ENCODE data around the gene SEZ6. TPM values are rescaled to one million over a fixed set of nuclear protein-coding genes. Genes with fewer than 3 reads are reported as not detected.

Gene SEZ6
- total RNA-seq, 1 experiment from 2014 or later = 20.5 TPM

- Histone ChIP-seq H3K4me3 (peak overlapping the region; percentile 16; the same call in 1 of the 2 replicates), H3K27ac (peak overlapping the region; percentile 46), H3K27me3 (no peaks in the 10 kb centered on the region), H3K4me1 (peaks cover 38% of the 10 kb centered on the region), H3K9me3 (replicated peaks) (no peaks in the 10 kb centered on the region), H3K36me3 (no peaks in the 10 kb centered on the region)
- peak; percentile 71 to 77 for DNase-seq
Measured at GRCh38 chr17:28983286-28984230, 22.3 kb downstream of the SEZ6 start.

GRCh38 chr17:28982131-28982793, 23.6 kb downstream of the SEZ6 start:
- Histone ChIP-seq H3K27ac (no peak overlapping the region), H3K4me3 (no peak overlapping the region), H3K4me1 (peaks cover 38% of the 10 kb centered on the region), H3K27me3 (no peaks in the 10 kb centered on the region), H3K36me3 (no peaks in the 10 kb centered on the region), H3K9me3 (replicated peaks) (no peaks in the 10 kb centered on the region)
- no peak for DNase-seq

GRCh38 chr17:28978356-28978964, 27.4 kb downstream of the SEZ6 start:
- no peak for DNase-seq
- H3K4me3 ChIP-seq = no peak overlapping the region
- no peaks in the 10 kb centered on the region for H3K36me3 ChIP-seq
- no peaks in the 10 kb centered on the region for H3K9me3 ChIP-seq (replicated peaks)
- H3K4me1 ChIP-seq = peaks cover 16% of the 10 kb centered on the region
- H3K27ac ChIP-seq = no peak overlapping the region
- no peaks in the 10 kb centered on the region for H3K27me3 ChIP-seq

- H3K27me3 ChIP-seq = no peaks in the 10 kb centered on the region
- H3K27ac ChIP-seq = no peak overlapping the region
Measured at GRCh38 chr17:28977659-28978355, 28.0 kb downstream of the SEZ6 start.

GRCh38 chr17:28975646-28976045, 30.2 kb downstream of the SEZ6 start:
- H3K9me3 ChIP-seq (replicated peaks) = no peaks in the 10 kb centered on the region
- no peaks in the 10 kb centered on the region for H3K27me3 ChIP-seq
- H3K36me3 ChIP-seq = no peaks in the 10 kb centered on the region
- H3K27ac ChIP-seq = no peak overlapping the region
- H3K4me3 ChIP-seq = no peak overlapping the region
- no peak for DNase-seq
- peaks cover 34% of the 10 kb centered on the region for H3K4me1 ChIP-seq

More at GRCh38 chr17:28977659-28978355, 28.0 kb downstream of the SEZ6 start:
- Histone ChIP-seq H3K4me3 (no peak overlapping the region), H3K9me3 (replicated peaks) (no peaks in the 10 kb centered on the region), H3K36me3 (no peaks in the 10 kb centered on the region), H3K4me1 (peaks cover 16% of the 10 kb centered on the region)
- DNase-seq = no peak

- H3K4me1 ChIP-seq = peaks cover 40% of the 10 kb centered on the region
Measured at GRCh38 chr17:28975031-28975430, 30.8 kb downstream of the SEZ6 start.

GRCh38 chr17:28974451-28974850, 31.4 kb downstream of the SEZ6 start:
- Histone ChIP-seq H3K9me3 (replicated peaks) (no peaks in the 10 kb centered on the region), H3K27ac (no peak overlapping the region), H3K4me1 (peaks cover 46% of the 10 kb centered on the region), H3K36me3 (no peaks in the 10 kb centered on the region), H3K4me3 (no peak overlapping the region), H3K27me3 (no peaks in the 10 kb centered on the region)
- no peak for DNase-seq

More at GRCh38 chr17:28975031-28975430, 30.8 kb downstream of the SEZ6 start:
- Histone ChIP-seq H3K27ac (no peak overlapping the region), H3K9me3 (replicated peaks) (no peaks in the 10 kb centered on the region), H3K27me3 (no peaks in the 10 kb centered on the region), H3K36me3 (no peaks in the 10 kb centered on the region), H3K4me3 (no peak overlapping the region)
- DNase-seq = no peak

- Histone ChIP-seq H3K27me3 (no peaks in the 10 kb centered on the region), H3K9me3 (replicated peaks) (no peaks in the 10 kb centered on the region), H3K36me3 (no peaks in the 10 kb centered on the region), H3K4me1 (peaks cover 56% of the 10 kb centered on the region), H3K4me3 (no peak overlapping the region), H3K27ac (no peak overlapping the region; the same call in 1 of the 2 replicates)
- DNase-seq = peak; percentile 82 to 84
Measured at GRCh38 chr17:28973425-28973824, 32.4 kb downstream of the SEZ6 start.

- Histone ChIP-seq H3K36me3 (no peaks in the 10 kb centered on the region), H3K9me3 (replicated peaks) (no peaks in the 10 kb centered on the region), H3K27me3 (no peaks in the 10 kb centered on the region), H3K4me3 (no peak overlapping the region), H3K4me1 (peaks cover 66% of the 10 kb centered on the region), H3K27ac (peak overlapping the region; percentile 13; the same call in 1 of the 2 replicates)
- peak; percentile 54 to 64 for DNase-seq
Measured at GRCh38 chr17:28972437-28972836, 33.4 kb downstream of the SEZ6 start.

- no peaks in the 10 kb centered on the region for H3K9me3 ChIP-seq (replicated peaks)
- peak overlapping the region; percentile 93 for H3K27ac ChIP-seq
- H3K36me3 ChIP-seq = no peaks in the 10 kb centered on the region
- no peak for DNase-seq
- peaks cover 79% of the 10 kb centered on the region for H3K4me1 ChIP-seq
- H3K4me3 ChIP-seq = no peak overlapping the region
- no peaks in the 10 kb centered on the region for H3K27me3 ChIP-seq
Measured at GRCh38 chr17:28970879-28971278, 35.0 kb downstream of the SEZ6 start.

- Histone ChIP-seq H3K36me3 (no peaks in the 10 kb centered on the region), H3K9me3 (replicated peaks) (no peaks in the 10 kb centered on the region), H3K4me3 (peak overlapping the region; percentile 49), H3K4me1 (peaks cover 81% of the 10 kb centered on the region), H3K27ac (peak overlapping the region; percentile 93), H3K27me3 (no peaks in the 10 kb centered on the region)
- peak; percentile 85 to 94 for DNase-seq
Measured at GRCh38 chr17:28969706-28970393, 36.0 kb downstream of the SEZ6 start.

GRCh38 chr17:28968914-28969295, 36.9 kb downstream of the SEZ6 start:
- Histone ChIP-seq H3K27ac (peak overlapping the region; percentile 93), H3K36me3 (no peaks in the 10 kb centered on the region), H3K27me3 (no peaks in the 10 kb centered on the region), H3K4me3 (peak overlapping the region; percentile 49), H3K4me1 (peaks cover 81% of the 10 kb centered on the region), H3K9me3 (replicated peaks) (no peaks in the 10 kb centered on the region)
- DNase-seq = no peak

- DNase-seq = peak; percentile 92 to 94
- Histone ChIP-seq H3K4me3 (peak overlapping the region; percentile 49), H3K27me3 (no peaks in the 10 kb centered on the region), H3K36me3 (no peaks in the 10 kb centered on the region), H3K4me1 (peaks cover 75% of the 10 kb centered on the region), H3K27ac (peak overlapping the region; percentile 93), H3K9me3 (replicated peaks) (no peaks in the 10 kb centered on the region)
Measured at GRCh38 chr17:28968231-28968913, 37.5 kb downstream of the SEZ6 start.

Measured in SJCRH30 (cell line).